GM19468 (cell line): ENCODE results near the gene UGT2A2.

Source experiments
- ATAC-seq: cut with Tn5 transposase; IDR thresholded peaks from one replicate; pipeline ENCODE4 v1.9.1; 2021; ENCODE audit warnings: mild to moderate bottlenecking, moderate library complexity, moderate number of reproducible peaks; ENCODE audit not compliant: unreplicated experiment; ENCODE audit errors: extremely low read depth

Gene UGT2A2

DNA sequence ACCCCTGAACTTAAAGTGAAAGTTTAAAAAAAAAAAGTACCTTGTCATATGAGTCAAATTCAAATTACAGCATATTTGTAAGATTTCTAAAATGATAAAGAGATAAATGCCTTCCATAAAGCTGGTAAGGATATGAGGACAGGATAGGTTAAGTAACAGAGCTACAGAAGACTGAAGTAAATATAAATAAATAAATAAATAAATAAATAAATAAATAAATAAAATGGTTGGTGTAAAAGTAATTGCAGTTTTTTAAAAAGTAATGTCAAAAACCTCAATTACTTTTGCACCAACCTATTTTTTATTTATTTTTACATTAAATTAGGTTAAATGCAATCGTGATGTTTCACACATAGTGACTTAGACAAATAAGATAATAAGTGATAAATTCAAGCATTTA is 62.2 kb downstream of the UGT2A2 start:
- ATAC-seq, result no peak

DNA sequence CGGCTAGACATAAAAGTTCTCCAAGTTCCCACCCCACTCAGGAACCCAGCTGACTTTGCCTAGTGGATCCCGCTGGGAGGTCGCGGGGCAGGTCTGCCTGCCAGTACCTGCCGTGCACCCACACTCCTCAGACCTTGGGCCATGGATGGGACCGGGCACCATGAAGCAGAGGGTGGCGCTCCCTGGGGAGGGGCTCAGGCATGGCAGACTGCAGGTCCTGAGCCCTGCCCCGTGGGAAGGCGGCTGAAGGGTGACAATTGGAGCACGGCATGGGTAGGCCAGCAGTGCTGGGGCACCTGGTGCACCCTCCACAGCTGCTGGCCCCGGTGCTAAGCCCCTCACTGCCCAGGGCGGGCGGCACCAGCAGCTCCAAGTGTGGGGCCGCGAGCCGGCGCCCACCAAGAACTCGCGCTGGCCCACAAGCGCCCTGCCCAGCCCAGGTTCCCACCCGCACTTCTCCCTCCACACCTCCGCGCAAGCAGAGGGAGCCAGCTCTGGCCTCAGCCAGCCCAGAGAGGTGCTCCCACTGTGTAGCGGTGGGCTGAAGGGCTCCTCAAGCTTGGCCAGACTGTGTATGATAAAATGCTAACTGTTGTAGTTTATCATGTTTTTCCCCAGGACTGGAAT is 63.1 kb downstream of the UGT2A2 start:
- no peak for ATAC-seq

DNA sequence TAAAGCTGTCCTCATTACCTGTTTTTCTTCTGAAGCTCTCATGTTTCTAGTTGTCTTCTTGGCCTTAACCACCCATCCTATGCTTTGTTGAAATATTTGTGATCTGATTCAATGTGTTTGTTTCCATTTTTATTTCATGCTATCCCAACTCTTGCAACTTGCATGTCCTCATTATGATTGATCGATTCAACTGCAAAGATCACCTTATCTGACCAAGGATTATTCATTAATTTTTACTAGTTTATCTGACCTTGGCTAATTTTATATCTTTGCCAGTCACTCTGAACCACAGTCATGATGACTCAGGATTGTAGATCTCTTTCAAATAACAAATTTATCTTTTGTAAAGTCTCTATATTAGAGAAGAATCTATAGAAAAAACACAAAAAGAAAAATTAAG is 70.7 kb downstream of the UGT2A2 start:
- no peak for ATAC-seq

DNA sequence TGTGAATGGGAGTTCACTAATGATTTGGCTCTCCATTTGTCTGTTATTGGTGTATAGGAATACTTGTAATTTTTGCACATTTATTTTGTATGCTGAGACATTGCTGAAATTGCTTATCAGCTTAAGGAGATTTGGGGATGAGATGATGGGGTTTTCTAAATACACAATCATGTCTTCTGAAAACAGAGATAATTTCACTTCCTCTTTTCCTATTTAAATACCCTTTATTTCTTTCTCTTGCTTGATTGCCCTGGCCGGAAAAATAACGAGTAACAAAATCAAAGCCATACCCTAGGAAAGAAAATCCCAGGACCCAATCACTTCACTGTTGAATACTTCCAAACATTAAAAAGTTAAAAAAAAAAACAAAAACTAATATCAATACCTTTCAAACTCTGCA is 76.0 kb downstream of the UGT2A2 start:
- no peak for ATAC-seq

DNA sequence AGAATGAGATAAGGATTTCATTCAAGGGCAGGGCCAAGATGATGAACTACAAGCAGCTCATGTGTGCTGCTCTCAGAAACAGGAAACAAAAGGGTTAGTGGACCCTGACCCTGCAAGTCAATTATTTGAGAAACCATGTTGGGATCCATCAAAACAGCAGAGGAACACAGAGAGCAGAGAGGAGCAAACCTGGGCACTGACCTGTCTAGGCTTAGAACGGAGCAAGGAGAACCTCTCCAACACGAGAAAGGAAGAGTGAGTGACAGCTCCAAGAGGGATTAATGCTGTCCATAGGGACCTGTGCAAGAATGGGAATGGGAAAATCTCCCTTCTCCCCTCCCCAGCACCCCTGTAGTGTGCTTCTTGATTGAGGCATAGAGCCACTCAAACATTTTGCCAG is 89.8 kb downstream of the UGT2A2 start:
- no peak for ATAC-seq

DNA sequence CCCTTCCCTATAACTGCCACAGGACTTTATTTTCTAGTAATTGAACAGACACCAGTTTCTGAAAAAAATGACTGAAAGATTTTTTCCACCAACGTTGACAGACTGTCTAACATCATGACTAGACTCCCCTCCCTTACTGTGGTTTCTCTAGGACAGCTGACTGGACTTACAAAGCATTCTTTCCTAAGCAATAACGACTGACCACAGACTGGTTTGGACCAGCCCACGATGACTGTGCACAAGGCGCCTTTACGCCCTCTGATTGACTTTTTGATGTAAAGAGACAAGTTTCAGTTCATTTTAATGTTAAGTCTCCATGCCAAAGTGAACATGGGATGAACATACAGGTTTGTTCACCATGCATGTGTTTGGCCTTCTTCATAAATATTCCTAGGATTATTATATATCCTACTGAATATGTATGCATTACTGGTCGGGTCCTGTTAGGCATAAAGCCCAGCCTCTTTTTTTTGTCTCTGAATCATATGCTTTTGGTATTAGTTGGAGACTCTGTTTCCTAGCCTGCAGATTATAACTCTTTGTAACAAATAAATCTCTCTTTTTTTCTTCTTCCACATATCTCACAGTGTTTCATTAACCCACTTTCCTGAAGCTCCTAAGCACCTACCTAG is 93.2 kb downstream of the UGT2A2 start:
- no peak for ATAC-seq
